ENCODE measurements around the gene SORL1-AS1.

The SORL1-AS1 gene

GRCh38 chr11:121389651-121390050 lies 63.1 kb downstream of the SORL1-AS1 start:
- Histone ChIP-seq H2AFZ (ENCODE audit: low read depth, low read length) (no peak overlapping the region), H3K9ac (ENCODE audit: low read length) (no peak overlapping the region)
- no peak for TF ChIP-seq EZH2phosphoT487 (IDR thresholded peaks at IDR 0.05; ENCODE audit: low read depth)
- TF ChIP-seq CTCF (IDR thresholded peaks at IDR 0.05; ENCODE audit: low read depth, low read length), result no peak

More at GRCh38 chr11:121389651-121390050, 63.1 kb downstream of the SORL1-AS1 start:
- no peaks in the 10 kb centered on the region for H4K20me1 ChIP-seq (ENCODE audit: insufficient read depth, low read length)
- H3K27me3 ChIP-seq (ENCODE audit: low read depth, low read length), result 0 out of 2 replicates have a peak, but pooled peaks cover 3% of the 10 kb centered on the region
- H3K9me3 ChIP-seq (ENCODE audit: insufficient read depth, low read length), result no peaks in the 10 kb centered on the region
- H3K27ac ChIP-seq (ENCODE audit: low read length), result no peak overlapping the region
- H3K4me1 ChIP-seq (ENCODE audit: low read length), result no peaks in the 10 kb centered on the region
- no peak overlapping the region for H3K4me2 ChIP-seq (ENCODE audit: low read length)
- H3K4me3 ChIP-seq (ENCODE audit: low read length), result no peak overlapping the region
- no peaks in the 10 kb centered on the region for H3K79me2 ChIP-seq (ENCODE audit: low read length)
- H3K36me3 ChIP-seq (replicated peaks; ENCODE audit: low read depth, low read length), result no peaks in the 10 kb centered on the region

All from OCI-LY3 (cell line).